Activated T-cell treated with anti-CD3 and anti-CD28 coated beads, Interleukin-2, amount 50 U/mL, for 48 hours (primary cell): Measurements from ENCODE around the gene KRTAP4-7.
"Not testable (repeated sequence)": the region's sequence is repeated elsewhere in the genome, so short reads cannot be mapped to it uniquely, and the experiment has no call there.

Experiments
- DNase-seq, 2 experiments: peaks; one replicate each; pipeline ENCODE4 v3.0.0-alpha.2; 2020

Gene KRTAP4-7

GRCh38 chr17:41084100-41084856 is at the start of gene KRTAP4-7:
Gene KRTAP4-7, plus strand, starts transcription at chr17:41084150. Its CDS starts 57 bp downstream, at chr17:41084207.
- DNase-seq: not testable (repeated sequence)

GRCh38 chr17:41034346-41034935 is 49.5 kb upstream of the KRTAP4-7 start, which contains the start of gene KRTAP1-3:
Gene KRTAP1-3, minus strand, starts transcription at chr17:41034874. Its CDS starts 53 bp downstream, at chr17:41034821.
- DNase-seq: not testable (repeated sequence)

- no peak for DNase-seq
Measured at GRCh38 chr17:41037853-41038350, 46.0 kb upstream of the KRTAP4-7 start.

DNA sequence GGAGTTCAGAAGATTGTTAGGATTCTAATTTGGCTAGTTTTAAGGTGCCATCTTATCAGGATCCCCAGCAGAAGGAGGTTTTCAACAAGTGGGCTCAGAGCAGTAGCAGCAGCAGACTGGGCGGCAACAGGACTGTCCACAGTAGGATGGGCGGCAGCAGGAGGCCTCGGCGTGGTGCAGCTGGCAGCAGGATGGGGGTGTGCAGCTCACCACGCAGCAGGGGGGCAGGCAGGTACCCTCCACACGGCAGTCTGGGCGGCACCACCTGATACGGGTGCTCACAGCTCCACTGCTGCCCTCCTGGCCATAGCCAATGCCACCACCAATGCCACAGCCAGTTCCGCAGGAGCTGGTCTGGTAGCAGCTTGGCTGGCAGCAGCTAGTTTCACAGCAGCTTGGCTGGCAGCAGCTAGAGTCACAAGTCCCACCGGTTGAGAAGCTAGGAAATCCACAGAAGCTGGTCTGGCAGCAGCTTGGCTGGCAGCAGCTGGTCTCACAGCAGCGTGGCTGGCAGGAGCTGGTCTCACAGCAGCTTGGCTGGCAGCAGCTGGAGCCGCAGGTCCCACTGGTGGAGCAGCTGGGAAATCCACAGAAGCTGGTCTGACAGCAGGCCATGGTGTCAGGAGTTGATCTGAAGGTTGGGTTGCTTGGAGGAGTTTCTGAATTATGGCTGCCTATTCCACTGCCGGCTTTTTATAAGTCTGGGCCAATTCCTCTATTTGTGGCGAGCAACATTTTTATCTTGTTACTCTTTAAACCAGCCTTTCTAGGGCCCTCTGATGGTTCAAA is 43.0 kb upstream of the KRTAP4-7 start, which contains the start of gene KRTAP1-1:
KRTAP1-1 (minus strand) TSS at position 668 of the 789 bp plus-strand sequence; CDS start at position 615, 53 bp downstream.
- DNase-seq: not testable (repeated sequence)

GRCh38 chr17:41042953-41043352 is 41.0 kb upstream of the KRTAP4-7 start:
- no peak for DNase-seq

DNA sequence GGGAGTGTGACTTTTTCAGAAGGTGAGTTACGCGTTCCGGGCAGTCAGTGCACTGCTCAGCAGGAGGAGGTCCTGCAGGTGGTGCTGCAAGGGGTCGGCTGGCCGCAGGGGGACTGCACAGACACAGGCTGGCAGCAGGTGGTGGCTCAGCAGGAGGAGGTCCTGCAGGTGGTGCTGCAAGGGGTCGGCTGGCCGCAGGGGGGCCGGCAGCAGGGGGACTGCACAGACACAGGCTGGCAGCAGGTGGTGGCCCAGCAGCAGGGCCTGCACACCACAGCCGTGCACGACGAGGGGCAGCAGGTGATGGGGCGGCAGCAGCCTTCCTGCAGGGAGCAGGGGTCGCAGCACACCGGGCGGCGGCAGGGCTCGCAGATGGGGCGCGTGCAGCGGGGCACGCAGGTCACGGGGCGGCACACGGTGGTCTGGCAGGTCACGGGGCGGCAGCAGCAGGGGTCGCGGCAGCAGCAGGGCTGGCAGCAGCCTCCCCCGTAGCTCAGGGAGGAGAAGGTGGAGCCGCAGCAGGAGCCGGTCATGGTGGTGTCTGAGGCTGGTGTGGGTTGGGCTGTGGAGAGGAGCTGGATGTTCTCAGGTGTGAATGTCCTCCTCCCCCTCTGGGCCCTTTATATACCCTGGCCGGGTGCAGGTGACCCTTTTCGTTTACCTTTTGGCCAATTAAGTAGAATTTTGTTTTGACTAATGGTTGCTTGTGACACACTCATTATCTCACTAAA is 37.0 kb upstream of the KRTAP4-7 start, which contains the start of gene KRTAP2-1:
KRTAP2-1 (minus strand) TSS at position 582 of the 731 bp plus-strand sequence; CDS start at position 533, 49 bp downstream.
- DNase-seq: not testable (repeated sequence)

DNA sequence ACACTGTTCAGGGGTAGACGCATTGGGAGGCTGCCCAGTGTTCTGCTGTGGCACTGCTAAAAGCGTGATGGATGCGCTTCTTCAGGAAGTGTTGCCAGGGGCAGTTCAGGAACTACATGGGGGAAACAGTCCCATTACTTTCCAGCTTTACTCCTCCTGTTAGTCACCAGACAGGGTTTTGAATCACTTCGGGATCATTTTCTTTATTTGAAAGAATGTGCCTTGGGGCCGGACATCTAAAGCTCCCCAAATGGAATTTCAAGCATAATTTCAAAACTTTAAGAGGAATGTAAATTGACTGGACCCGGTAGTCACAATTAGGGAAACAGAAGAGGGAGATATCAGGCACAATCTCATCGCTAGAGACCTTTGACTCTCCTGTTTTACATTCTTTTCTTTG is 35.5 kb upstream of the KRTAP4-7 start:
- no peak for DNase-seq

- no peak for DNase-seq
Measured at GRCh38 chr17:41049110-41049509, 34.8 kb upstream of the KRTAP4-7 start.

GRCh38 chr17:41052566-41052965 is 31.4 kb upstream of the KRTAP4-7 start:
- no peak for DNase-seq

DNA sequence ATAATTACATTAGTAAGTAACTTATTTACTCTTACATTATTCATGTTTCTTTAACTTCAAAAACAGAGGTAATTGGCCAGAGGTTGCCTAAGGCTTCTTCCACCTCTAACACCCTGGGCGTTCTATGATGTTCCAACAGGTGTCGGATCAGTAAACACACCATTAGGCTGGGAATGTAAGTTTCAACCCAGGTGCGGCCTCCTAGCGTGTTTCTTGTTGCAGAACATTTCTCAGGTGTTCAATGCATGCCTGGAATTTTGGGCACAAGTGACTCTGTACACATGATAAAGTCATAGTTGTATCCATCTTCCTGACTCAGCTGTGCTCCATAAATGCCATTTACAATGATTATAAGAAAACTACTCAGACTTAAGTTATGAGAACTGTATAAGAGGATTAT is 29.9 kb upstream of the KRTAP4-7 start:
- no peak for DNase-seq

DNA sequence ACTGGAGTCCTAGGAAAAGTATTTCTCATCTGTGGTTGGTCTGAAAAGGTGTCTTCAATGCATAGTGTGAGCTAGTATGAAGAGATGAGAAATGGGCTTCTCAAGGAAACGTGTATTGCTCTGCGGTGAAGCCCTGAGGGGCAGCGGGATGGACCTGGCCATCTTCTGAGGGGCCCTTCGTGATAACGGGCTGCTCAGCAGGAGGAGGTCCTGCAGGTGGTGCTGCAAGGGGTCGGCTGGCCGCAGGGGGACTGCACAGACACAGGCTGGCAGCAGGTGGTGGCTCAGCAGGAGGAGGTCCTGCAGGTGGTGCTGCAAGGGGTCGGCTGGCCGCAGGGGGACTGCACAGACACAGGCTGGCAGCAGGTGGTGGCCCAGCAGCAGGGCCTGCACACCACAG is 29.4 kb upstream of the KRTAP4-7 start:
- not testable (repeated sequence) for DNase-seq

DNA sequence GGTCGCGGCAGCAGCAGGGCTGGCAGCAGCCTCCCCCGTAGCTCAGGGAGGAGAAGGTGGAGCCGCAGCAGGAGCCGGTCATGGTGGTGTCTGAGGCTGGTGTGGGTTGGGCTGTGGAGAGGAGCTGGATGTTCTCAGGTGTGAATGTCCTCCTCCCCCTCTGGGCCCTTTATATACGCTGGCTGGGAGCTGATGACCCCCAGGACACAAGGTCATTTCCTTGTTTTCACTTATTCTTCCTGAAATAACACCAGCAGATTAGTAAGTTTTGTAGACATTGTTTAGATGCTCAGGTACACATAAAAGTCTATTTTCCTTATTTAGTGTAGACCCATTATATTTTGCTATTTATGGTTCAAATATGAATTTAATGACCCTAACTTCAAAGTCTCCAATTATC is 28.8 kb upstream of the KRTAP4-7 start, which contains the start of gene KRTAP2-2:
KRTAP2-2 (minus strand) TSS at position 101 of the 400 bp plus-strand sequence; CDS start at position 82, 19 bp downstream.
- DNase-seq: not testable (repeated sequence)

- no peak for DNase-seq
Measured at GRCh38 chr17:41057547-41057946, 26.4 kb upstream of the KRTAP4-7 start.

DNA sequence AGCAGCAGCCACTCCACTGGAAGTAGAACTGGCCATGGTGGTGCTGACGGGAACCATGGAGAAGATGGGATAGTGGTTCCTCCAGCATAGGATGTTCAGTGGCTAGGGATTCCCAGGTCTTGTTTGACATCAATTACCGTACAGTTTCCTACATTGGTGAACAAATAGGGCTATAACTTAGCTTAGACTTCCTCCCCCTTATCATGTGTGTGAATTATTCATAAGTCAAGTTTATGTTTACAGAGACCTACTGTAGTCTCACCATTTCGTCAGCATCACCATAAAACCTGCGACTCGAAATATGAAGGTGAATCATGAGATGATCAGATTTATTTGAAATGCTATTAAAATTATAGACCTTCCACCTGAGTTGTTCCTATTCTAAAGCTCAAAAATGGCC is 25.2 kb upstream of the KRTAP4-7 start:
- DNase-seq: no peak

- not testable (repeated sequence) for DNase-seq
Measured at GRCh38 chr17:41059276-41060051, 24.5 kb upstream of the KRTAP4-7 start.

DNA sequence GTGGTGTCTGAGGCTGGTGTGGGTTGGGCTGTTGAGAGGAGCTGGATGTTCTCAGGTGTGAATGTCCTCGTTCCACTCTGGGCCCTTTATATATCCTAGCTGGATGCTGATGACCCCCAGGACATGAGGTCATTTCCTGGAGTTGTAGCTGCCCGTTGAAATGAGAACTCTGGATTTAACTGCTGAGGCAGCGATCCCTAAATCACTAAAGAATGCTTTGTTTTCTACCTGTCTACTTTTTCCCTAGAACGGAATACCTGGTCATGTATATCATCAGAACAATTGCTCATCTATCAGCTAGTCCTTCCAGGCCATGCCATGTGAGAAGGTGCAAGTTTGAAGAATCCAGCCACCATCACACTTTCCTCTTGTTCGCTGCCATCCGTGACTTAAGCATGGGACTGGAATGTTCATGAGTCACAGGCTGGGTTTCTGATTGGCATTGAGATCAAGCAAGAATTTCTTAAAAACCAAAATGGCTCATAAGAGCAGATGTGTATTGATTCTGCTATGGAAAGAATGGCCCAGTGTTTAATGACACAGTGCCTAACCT is 23.8 kb upstream of the KRTAP4-7 start, which contains the start of gene KRTAP2-3:
KRTAP2-3 (minus strand) TSS at position 63 of the 553 bp plus-strand sequence. CDS start 64 bp downstream, outside the sequence.
- DNase-seq: no peak

GRCh38 chr17:41061964-41062363 is 22.0 kb upstream of the KRTAP4-7 start:
- DNase-seq: no peak

- DNase-seq: no peak
Measured at GRCh38 chr17:41063449-41063848, 20.5 kb upstream of the KRTAP4-7 start.

DNA sequence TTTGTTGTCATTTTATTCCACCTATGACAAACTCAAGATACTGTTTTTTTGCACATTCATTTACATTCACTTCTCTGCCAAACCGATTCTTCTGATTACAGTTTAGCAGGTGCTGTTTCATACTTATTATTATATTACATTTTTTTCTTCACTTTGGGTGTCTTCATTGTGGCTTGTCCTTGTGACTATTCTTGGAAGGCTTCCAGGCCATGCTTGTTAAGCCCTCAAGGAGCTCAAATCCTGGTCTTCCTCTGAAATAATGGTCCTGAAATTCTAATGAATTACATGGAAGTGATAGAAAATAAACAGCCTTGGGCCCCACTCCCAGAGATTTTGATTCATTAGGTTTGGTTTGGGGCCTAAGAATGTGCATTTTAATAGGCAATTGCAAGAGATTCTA is 19.6 kb upstream of the KRTAP4-7 start:
- DNase-seq: no peak

GRCh38 chr17:41065016-41065689 is 18.8 kb upstream of the KRTAP4-7 start:
- DNase-seq: not testable (repeated sequence)
